Heart left ventricle (tissue), 13 donors: Measurements from ENCODE around the gene KRTAP6-1.

ENCODE experiments used
- POLR2A ChIP-seq, 2 donors: fragments of 450-650 bp; IDR thresholded peaks; one replicate each; pipeline ENCODE4 v1.6.1; 2017; ENCODE audit warnings: antibody characterized with exemption in 2 of 2, mild to moderate bottlenecking in 2 of 2, moderate library complexity in 2 of 2
- TF ChIP-seq, protein P1 (sequence below), 12 donors: fragments of 200-600 bp; sonication (generic) in 4 of 12; IDR thresholded peaks; one replicate each; pipeline versions ENCODE4 v1.5.0 to v1.8.0; 2018 to 2022; ENCODE audit warnings: antibody characterized with exemption in 12 of 12, mild to moderate bottlenecking in 5 of 12
- donor health status: ischemic (EF 13 %, LVEDD 7.1; RV severe dilation, severe dysfunction).
- donor health status: DM: no; HTN: yes; CAD: no.
- donor health status: DM: no; HTN: no; CAD: no.
- donor health status: ischemic (EF 25% LVEDD 6.9; RV normal size, moderate dysfunction).
- donor health status: ischemic (EF 25% LVEDD 5.7; RV mildly dilated, moderate dysfunction).
- donor health status: ischemic (EF 35%, LVEDD 5.7; RV mildly dilated, moderate dysfunction).
- donor health status: nonischemic (EF 11% LVEDD 7.7; RV severe dilation, severe dysfunction).
- donor health status: DM: yes; HTN: yes; CAD: no.
- donor health status: PGD.
- donor health status: ischemic (EF 29% LVEDD 5.4; RV normal size, mild dysfunction).
- donor health status: nonischemic (EF 23%, LVEDD 6.1; RV moderate dilation, normal function).

DNA sequence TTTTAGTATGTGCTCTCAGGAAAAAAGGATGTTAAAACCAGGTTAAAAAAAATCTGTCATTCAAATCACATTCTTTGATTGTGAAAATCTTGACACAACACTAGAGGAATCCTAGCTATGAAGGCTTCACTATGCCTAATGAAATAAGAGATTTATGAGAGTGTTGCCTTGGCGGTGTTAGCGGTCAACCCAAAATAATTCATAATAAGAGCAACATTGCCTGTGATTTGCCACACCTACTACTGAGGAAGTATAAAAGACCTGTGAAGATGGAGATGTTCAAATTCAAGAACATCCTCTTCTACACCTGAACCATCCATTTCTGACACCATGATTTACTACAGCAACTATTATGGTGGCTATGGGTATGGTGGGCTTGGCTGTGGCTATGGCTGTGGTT lies 2.4 kb upstream of the KRTAP6-1 start, which contains the start of gene KRTAP20-1:
- TF ChIP-seq, protein P1, sequence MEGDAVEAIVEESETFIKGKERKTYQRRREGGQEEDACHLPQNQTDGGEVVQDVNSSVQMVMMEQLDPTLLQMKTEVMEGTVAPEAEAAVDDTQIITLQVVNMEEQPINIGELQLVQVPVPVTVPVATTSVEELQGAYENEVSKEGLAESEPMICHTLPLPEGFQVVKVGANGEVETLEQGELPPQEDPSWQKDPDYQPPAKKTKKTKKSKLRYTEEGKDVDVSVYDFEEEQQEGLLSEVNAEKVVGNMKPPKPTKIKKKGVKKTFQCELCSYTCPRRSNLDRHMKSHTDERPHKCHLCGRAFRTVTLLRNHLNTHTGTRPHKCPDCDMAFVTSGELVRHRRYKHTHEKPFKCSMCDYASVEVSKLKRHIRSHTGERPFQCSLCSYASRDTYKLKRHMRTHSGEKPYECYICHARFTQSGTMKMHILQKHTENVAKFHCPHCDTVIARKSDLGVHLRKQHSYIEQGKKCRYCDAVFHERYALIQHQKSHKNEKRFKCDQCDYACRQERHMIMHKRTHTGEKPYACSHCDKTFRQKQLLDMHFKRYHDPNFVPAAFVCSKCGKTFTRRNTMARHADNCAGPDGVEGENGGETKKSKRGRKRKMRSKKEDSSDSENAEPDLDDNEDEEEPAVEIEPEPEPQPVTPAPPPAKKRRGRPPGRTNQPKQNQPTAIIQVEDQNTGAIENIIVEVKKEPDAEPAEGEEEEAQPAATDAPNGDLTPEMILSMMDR (IDR thresholded peaks at IDR 0.05): no peak
- no peak for TF ChIP-seq POLR2A (IDR thresholded peaks at IDR 0.05)
